HG02938 (cell line): ENCODE results near the gene MALAT1.
"Not testable (repeated sequence)": the region's sequence is repeated elsewhere in the genome, so short reads cannot be mapped to it uniquely, and the experiment has no call there.

Experiments
- ATAC-seq: cut with Tn5 transposase; IDR thresholded peaks from one replicate; pipeline ENCODE4 v1.9.1; 2021; ENCODE audit warnings: mild to moderate bottlenecking, moderate library complexity; ENCODE audit not compliant: unreplicated experiment

Gene MALAT1

GRCh38 chr11:65497141-65498041 lies 1.5 kb upstream of the MALAT1 start:
- ATAC-seq, result peak; percentile 50

GRCh38 chr11:65498042-65498726 lies 661 bp upstream of the MALAT1 start:
- no peak for ATAC-seq

- no peak for ATAC-seq
Observed at GRCh38 chr11:65498727-65498976, 193 bp upstream of the MALAT1 start.

DNA sequence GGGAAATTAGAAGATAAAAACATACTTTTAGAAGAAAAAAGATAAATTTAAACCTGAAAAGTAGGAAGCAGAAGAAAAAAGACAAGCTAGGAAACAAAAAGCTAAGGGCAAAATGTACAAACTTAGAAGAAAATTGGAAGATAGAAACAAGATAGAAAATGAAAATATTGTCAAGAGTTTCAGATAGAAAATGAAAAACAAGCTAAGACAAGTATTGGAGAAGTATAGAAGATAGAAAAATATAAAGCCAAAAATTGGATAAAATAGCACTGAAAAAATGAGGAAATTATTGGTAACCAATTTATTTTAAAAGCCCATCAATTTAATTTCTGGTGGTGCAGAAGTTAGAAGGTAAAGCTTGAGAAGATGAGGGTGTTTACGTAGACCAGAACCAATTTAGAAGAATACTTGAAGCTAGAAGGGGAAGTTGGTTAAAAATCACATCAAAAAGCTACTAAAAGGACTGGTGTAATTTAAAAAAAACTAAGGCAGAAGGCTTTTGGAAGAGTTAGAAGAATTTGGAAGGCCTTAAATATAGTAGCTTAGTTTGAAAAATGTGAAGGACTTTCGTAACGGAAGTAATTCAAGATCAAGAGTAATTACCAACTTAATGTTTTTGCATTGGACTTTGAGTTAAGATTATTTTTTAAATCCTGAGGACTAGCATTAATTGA lies 1.0 kb downstream of the MALAT1 start:
- ATAC-seq, result no peak

- no peak for ATAC-seq
Observed at GRCh38 chr11:65500387-65501185, 1.7 kb downstream of the MALAT1 start.

DNA sequence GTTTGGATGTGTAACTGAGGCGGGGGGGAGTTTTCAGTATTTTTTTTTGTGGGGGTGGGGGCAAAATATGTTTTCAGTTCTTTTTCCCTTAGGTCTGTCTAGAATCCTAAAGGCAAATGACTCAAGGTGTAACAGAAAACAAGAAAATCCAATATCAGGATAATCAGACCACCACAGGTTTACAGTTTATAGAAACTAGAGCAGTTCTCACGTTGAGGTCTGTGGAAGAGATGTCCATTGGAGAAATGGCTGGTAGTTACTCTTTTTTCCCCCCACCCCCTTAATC lies 2.3 kb downstream of the MALAT1 start:
- no peak for ATAC-seq

GRCh38 chr11:65501472-65502273 lies 2.8 kb downstream of the MALAT1 start:
- no peak for ATAC-seq

DNA sequence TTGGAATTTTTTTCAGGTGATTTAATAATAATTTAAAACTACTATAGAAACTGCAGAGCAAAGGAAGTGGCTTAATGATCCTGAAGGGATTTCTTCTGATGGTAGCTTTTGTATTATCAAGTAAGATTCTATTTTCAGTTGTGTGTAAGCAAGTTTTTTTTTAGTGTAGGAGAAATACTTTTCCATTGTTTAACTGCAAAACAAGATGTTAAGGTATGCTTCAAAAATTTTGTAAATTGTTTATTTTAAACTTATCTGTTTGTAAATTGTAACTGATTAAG lies 3.4 kb downstream of the MALAT1 start:
- ATAC-seq, result no peak

- ATAC-seq, result no peak
Observed at GRCh38 chr11:65502555-65503367, 3.9 kb downstream of the MALAT1 start.

GRCh38 chr11:65503368-65503948 lies 4.6 kb downstream of the MALAT1 start:
- no peak for ATAC-seq

- no peak for ATAC-seq
Observed at GRCh38 chr11:65503949-65504673, 5.3 kb downstream of the MALAT1 start.

DNA sequence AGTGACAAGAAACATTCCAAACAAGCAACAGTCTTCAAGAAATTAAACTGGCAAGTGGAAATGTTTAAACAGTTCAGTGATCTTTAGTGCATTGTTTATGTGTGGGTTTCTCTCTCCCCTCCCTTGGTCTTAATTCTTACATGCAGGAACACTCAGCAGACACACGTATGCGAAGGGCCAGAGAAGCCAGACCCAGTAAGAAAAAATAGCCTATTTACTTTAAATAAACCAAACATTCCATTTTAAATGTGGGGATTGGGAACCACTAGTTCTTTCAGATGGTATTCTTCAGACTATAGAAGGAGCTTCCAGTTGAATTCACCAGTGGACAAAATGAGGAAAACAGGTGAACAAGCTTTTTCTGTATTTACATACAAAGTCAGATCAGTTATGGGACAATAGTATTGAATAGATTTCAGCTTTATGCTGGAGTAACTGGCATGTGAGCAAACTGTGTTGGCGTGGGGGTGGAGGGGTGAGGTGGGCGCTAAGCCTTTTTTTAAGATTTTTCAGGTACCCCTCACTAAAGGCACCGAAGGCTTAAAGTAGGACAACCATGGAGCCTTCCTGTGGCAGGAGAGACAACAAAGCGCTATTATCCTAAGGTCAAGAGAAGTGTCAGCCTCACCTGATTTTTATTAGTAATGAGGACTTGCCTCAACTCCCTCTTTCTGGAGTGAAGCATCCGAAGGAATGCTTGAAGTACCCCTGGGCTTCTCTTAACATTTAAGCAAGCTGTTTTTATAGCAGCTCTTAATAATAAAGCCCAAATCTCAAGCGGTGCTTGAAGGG lies 6.0 kb downstream of the MALAT1 start:
- ATAC-seq, result no peak

DNA sequence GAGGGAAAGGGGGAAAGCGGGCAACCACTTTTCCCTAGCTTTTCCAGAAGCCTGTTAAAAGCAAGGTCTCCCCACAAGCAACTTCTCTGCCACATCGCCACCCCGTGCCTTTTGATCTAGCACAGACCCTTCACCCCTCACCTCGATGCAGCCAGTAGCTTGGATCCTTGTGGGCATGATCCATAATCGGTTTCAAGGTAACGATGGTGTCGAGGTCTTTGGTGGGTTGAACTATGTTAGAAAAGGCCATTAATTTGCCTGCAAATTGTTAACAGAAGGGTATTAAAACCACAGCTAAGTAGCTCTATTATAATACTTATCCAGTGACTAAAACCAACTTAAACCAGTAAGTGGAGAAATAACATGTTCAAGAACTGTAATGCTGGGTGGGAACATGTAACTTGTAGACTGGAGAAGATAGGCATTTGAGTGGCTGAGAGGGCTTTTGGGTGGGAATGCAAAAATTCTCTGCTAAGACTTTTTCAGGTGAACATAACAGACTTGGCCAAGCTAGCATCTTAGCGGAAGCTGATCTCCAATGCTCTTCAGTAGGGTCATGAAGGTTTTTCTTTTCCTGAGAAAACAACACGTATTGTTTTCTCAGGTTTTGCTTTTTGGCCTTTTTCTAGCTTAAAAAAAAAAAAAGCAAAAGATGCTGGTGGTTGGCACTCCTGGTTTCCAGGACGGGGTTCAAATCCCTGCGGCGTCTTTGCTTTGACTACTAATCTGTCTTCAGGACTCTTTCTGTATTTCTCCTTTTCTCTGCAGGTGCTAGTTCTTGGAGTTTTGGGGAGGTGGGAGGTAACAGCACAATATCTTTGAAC lies 6.8 kb downstream of the MALAT1 start:
- ATAC-seq, result no peak

DNA sequence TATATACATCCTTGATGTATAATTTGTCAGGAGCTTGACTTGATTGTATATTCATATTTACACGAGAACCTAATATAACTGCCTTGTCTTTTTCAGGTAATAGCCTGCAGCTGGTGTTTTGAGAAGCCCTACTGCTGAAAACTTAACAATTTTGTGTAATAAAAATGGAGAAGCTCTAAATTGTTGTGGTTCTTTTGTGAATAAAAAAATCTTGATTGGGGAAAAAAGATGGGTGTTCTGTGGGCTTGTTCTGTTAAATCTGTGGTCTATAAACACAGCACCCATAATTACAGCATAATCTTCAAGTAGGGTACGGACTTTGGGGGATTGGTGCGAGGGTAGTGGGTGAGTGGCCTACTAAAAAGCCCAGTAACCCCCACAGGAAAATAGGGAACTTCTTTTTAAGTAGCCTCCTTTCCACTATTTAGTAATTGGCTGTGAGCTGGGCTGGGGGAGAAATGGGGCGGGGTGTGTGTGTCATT lies 7.5 kb downstream of the MALAT1 start:
- ATAC-seq, result no peak

- peak; percentile 33 for ATAC-seq
Observed at GRCh38 chr11:65506772-65507505, 8.1 kb downstream of the MALAT1 start.

DNA sequence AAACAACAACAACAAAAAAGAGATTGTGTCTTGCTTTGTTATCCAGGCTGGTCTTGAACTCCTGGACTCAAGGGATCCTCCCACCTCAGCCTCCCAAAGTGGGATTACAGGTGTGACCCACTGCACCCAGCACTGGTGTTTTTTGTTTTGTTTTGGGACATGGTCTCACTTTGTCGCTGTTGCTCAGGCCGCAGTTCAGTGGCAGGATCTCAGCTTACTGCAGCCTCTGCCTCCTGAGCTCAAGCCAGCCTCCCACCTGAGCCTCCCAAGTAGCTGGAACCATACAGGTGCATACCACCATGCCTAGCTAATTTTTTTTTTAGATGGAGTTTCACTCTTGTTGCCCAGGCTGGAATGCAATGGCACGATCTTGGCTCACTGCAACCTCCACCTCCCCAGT lies 13.5 kb downstream of the MALAT1 start:
- not testable (repeated sequence) for ATAC-seq
